ENCODE results near the gene NRSN1. TPM values are rescaled to one million over a fixed set of nuclear protein-coding genes. Genes with fewer than 3 reads are reported as not detected.

NRSN1 gene
- total RNA-seq, result not detected

- H3K9me3 Mint-ChIP-seq, result peaks cover 2% of the 10 kb centered on the region
- DNase-seq, result no peak
- H3K36me3 Mint-ChIP-seq (ENCODE audit: low read depth), result no peaks in the 10 kb centered on the region
- peaks cover 17% of the 10 kb centered on the region for H3K27me3 Mint-ChIP-seq
- H3K27ac Mint-ChIP-seq, result no peak within 1 kb of the TSS
- ChIA-PET CTCF (no interaction called here), POLR2A (no interaction called here)
- no peak within 1 kb of the TSS for H3K4me3 Mint-ChIP-seq
- H3K4me1 Mint-ChIP-seq, result peaks cover 3% of the 10 kb centered on the region
These were observed at the start of gene NRSN1 for GRCh38 chr6:24125980-24126379. TSS of gene NRSN1 (plus strand) at chr6:24126215. CDS start at chr6:24134328, 8,113 bp downstream.

GRCh38 chr6:24078200-24078599, 47.8 kb upstream of the NRSN1 start:
- ChIA-PET POLR2A (no interaction called here), CTCF (no interaction called here)
- Mint-ChIP-seq H3K27ac (no peak overlapping the region), H3K4me3 (no peak overlapping the region), H3K27me3 (no peaks in the 10 kb centered on the region), H3K9me3 (peaks cover 8% of the 10 kb centered on the region), H3K4me1 (no peaks in the 10 kb centered on the region), H3K36me3 (ENCODE audit: low read depth) (no peaks in the 10 kb centered on the region)
- DNase-seq, result no peak

- H3K27ac Mint-ChIP-seq, result no peak overlapping the region
- DNase-seq, result no peak
- peaks cover 8% of the 10 kb centered on the region for H3K9me3 Mint-ChIP-seq
- no peaks in the 10 kb centered on the region for H3K27me3 Mint-ChIP-seq
- no peak overlapping the region for H3K4me3 Mint-ChIP-seq
- CTCF ChIA-PET, result no interaction called here
- no peaks in the 10 kb centered on the region for H3K4me1 Mint-ChIP-seq
- POLR2A ChIA-PET, result no interaction called here
- H3K36me3 Mint-ChIP-seq (ENCODE audit: low read depth), result no peaks in the 10 kb centered on the region
These were observed 46.9 kb upstream of the NRSN1 start for GRCh38 chr6:24079076-24079475.

- CTCF ChIA-PET, result no interaction called here
- H3K9me3 Mint-ChIP-seq, result peaks cover 8% of the 10 kb centered on the region
- H3K27ac Mint-ChIP-seq, result no peak overlapping the region
- H3K36me3 Mint-ChIP-seq (ENCODE audit: low read depth), result no peaks in the 10 kb centered on the region
- no peaks in the 10 kb centered on the region for H3K4me1 Mint-ChIP-seq
- POLR2A ChIA-PET, result no interaction called here
- DNase-seq, result no peak
- no peaks in the 10 kb centered on the region for H3K27me3 Mint-ChIP-seq
- H3K4me3 Mint-ChIP-seq, result no peak overlapping the region
These were observed 45.3 kb upstream of the NRSN1 start for GRCh38 chr6:24080711-24081110.

GRCh38 chr6:24089736-24090135, 36.3 kb upstream of the NRSN1 start:
- CTCF ChIA-PET, result no interaction called here
- no peaks in the 10 kb centered on the region for H3K36me3 Mint-ChIP-seq (ENCODE audit: low read depth)
- H3K9me3 Mint-ChIP-seq, result no peaks in the 10 kb centered on the region
- H3K4me3 Mint-ChIP-seq, result no peak overlapping the region
- DNase-seq, result no peak
- no peak overlapping the region for H3K27ac Mint-ChIP-seq
- H3K27me3 Mint-ChIP-seq, result no peaks in the 10 kb centered on the region
- POLR2A ChIA-PET, result no interaction called here
- H3K4me1 Mint-ChIP-seq, result no peaks in the 10 kb centered on the region

GRCh38 chr6:24092407-24092806, 33.6 kb upstream of the NRSN1 start:
- Mint-ChIP-seq H3K36me3 (ENCODE audit: low read depth) (no peaks in the 10 kb centered on the region), H3K4me1 (no peaks in the 10 kb centered on the region), H3K4me3 (no peak overlapping the region), H3K27me3 (no peaks in the 10 kb centered on the region), H3K27ac (no peak overlapping the region), H3K9me3 (no peaks in the 10 kb centered on the region)
- POLR2A ChIA-PET, result no interaction called here
- CTCF ChIA-PET, result no interaction called here
- DNase-seq, result no peak

GRCh38 chr6:24093381-24093780, 32.6 kb upstream of the NRSN1 start:
- H3K27me3 Mint-ChIP-seq, result no peaks in the 10 kb centered on the region
- H3K36me3 Mint-ChIP-seq (ENCODE audit: low read depth), result no peaks in the 10 kb centered on the region
- ChIA-PET POLR2A (no interaction called here), CTCF (no interaction called here)
- no peak overlapping the region for H3K27ac Mint-ChIP-seq
- no peak for DNase-seq
- no peak overlapping the region for H3K4me3 Mint-ChIP-seq
- no peaks in the 10 kb centered on the region for H3K9me3 Mint-ChIP-seq
- H3K4me1 Mint-ChIP-seq, result no peaks in the 10 kb centered on the region

- Mint-ChIP-seq H3K4me3 (no peak overlapping the region), H3K27ac (no peak overlapping the region), H3K27me3 (no peaks in the 10 kb centered on the region), H3K9me3 (no peaks in the 10 kb centered on the region), H3K36me3 (ENCODE audit: low read depth) (no peaks in the 10 kb centered on the region), H3K4me1 (no peaks in the 10 kb centered on the region)
- ChIA-PET CTCF (no interaction called here), POLR2A (no interaction called here)
- no peak for DNase-seq
These were observed 26.8 kb upstream of the NRSN1 start for GRCh38 chr6:24099181-24099580.

- Mint-ChIP-seq H3K9me3 (no peaks in the 10 kb centered on the region), H3K36me3 (ENCODE audit: low read depth) (no peaks in the 10 kb centered on the region), H3K27me3 (no peaks in the 10 kb centered on the region), H3K27ac (no peak overlapping the region), H3K4me3 (no peak overlapping the region), H3K4me1 (no peaks in the 10 kb centered on the region)
- DNase-seq, result no peak
- CTCF ChIA-PET, result no interaction called here
- POLR2A ChIA-PET, result no interaction called here
These were observed 25.8 kb upstream of the NRSN1 start for GRCh38 chr6:24100024-24100769.

- H3K9me3 Mint-ChIP-seq, result no peaks in the 10 kb centered on the region
- ChIA-PET CTCF (no interaction called here), POLR2A (no interaction called here)
- H3K27ac Mint-ChIP-seq, result no peak overlapping the region
- no peaks in the 10 kb centered on the region for H3K4me1 Mint-ChIP-seq
- no peak overlapping the region for H3K4me3 Mint-ChIP-seq
- no peaks in the 10 kb centered on the region for H3K36me3 Mint-ChIP-seq (ENCODE audit: low read depth)
- peaks cover 2% of the 10 kb centered on the region for H3K27me3 Mint-ChIP-seq
- DNase-seq, result no peak
These were observed 25.3 kb upstream of the NRSN1 start for GRCh38 chr6:24100770-24101155.

- POLR2A ChIA-PET, result no interaction called here
- CTCF ChIA-PET, result no interaction called here
- no peaks in the 10 kb centered on the region for H3K36me3 Mint-ChIP-seq (ENCODE audit: low read depth)
- no peak overlapping the region for H3K4me3 Mint-ChIP-seq
- H3K27ac Mint-ChIP-seq, result no peak overlapping the region
- DNase-seq, result no peak
- no peaks in the 10 kb centered on the region for H3K9me3 Mint-ChIP-seq
- peaks cover 3% of the 10 kb centered on the region for H3K27me3 Mint-ChIP-seq
- H3K4me1 Mint-ChIP-seq, result no peaks in the 10 kb centered on the region
These were observed 20.8 kb upstream of the NRSN1 start for GRCh38 chr6:24105191-24105590.

- CTCF ChIA-PET, result no interaction called here
- Mint-ChIP-seq H3K4me3 (no peak overlapping the region), H3K4me1 (no peaks in the 10 kb centered on the region), H3K9me3 (no peaks in the 10 kb centered on the region), H3K36me3 (ENCODE audit: low read depth) (no peaks in the 10 kb centered on the region), H3K27ac (no peak overlapping the region), H3K27me3 (peaks cover 3% of the 10 kb centered on the region)
- POLR2A ChIA-PET, result no interaction called here
- DNase-seq, result no peak
These were observed 19.7 kb upstream of the NRSN1 start for GRCh38 chr6:24106291-24106690.

GRCh38 chr6:24107294-24107693, 18.7 kb upstream of the NRSN1 start:
- H3K4me3 Mint-ChIP-seq, result no peak overlapping the region
- no peaks in the 10 kb centered on the region for H3K9me3 Mint-ChIP-seq
- peaks cover 3% of the 10 kb centered on the region for H3K27me3 Mint-ChIP-seq
- POLR2A ChIA-PET, result interaction anchor here (0.8 kb wide), 1 partner anchor 9 kb away, joined by 4 read pairs; no protein-coding TSS in a partner anchor
- no peaks in the 10 kb centered on the region for H3K4me1 Mint-ChIP-seq
- no peak for DNase-seq
- no peak overlapping the region for H3K27ac Mint-ChIP-seq
- CTCF ChIA-PET, result no interaction called here
- H3K36me3 Mint-ChIP-seq (ENCODE audit: low read depth), result no peaks in the 10 kb centered on the region

GRCh38 chr6:24108056-24108455, 18.0 kb upstream of the NRSN1 start:
- no peak overlapping the region for H3K4me3 Mint-ChIP-seq
- peaks cover 3% of the 10 kb centered on the region for H3K27me3 Mint-ChIP-seq
- POLR2A ChIA-PET, result no interaction called here
- H3K36me3 Mint-ChIP-seq (ENCODE audit: low read depth), result no peaks in the 10 kb centered on the region
- no peaks in the 10 kb centered on the region for H3K4me1 Mint-ChIP-seq
- H3K9me3 Mint-ChIP-seq, result no peaks in the 10 kb centered on the region
- H3K27ac Mint-ChIP-seq, result no peak overlapping the region
- no peak for DNase-seq
- CTCF ChIA-PET, result no interaction called here

All from activated CD4-positive, alpha-beta T cell treated with anti-CD3 and anti-CD28 coated beads, Interleukin-2, amount 10 ng/mL, durations not matched to agents 7 days and 5 days (primary cell).